Stimulated activated CD4-positive, alpha-beta T cell treated with anti-CD3 and anti-CD28 coated beads, Interleukin-2, amount 100 ng/mL, for 4 hours (primary cell): ENCODE results near the gene KIRREL3.

ENCODE experiments used
- DNase-seq: peaks from one replicate; pipeline ENCODE4 v3.0.0-alpha.2; 2020; ENCODE audit warnings: low read depth

KIRREL3 gene

DNA sequence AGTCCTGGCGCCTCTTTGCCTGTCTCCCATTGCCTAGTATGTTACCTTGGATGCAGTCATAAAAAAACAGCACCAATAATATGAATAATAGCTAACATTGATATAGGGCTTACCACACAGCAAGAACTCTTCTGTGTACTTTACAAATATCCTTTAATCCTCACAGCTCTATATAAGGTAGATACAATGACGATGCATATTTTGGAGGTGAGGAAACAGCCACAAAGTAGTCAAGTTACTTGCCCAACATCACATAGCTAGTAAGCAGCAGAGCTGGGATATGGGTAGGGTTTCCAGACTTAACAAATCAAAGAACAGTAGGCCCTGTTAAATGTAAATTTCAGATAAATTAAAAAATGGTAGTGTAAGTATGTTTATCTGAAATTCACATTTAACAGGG is 516.3 kb downstream of the KIRREL3 start:
- no peak for DNase-seq

DNA sequence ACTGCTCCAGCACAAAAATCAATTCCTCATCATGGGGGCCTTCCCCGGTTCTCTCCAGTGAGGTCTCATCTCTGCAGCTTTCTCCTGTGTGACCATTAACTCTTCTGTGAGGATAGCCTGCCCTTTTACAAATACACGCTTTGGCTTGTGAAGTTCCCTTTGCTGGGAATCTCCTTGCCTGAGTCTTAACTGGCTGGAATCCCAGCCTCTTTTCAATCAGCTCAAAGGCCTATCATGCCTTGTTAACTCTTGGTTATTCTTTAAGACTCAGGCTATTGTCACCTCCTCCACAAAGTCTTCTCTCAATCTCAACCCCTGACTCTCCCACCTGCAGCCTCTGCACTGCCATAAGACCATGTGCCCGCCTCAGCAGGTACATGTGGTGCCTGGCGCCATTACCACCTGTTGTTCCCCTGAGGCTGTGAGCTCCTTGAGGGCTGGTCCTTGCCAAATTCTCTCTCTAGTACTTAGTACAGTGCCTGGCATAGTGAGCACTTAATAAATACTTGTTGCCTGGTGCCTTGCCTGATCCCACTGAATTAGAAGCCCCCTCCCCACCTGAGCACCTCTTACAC is 516.9 kb downstream of the KIRREL3 start:
- no peak for DNase-seq

- no peak for DNase-seq
Observed at GRCh38 chr11:126482586-126483108, 517.9 kb downstream of the KIRREL3 start.

DNA sequence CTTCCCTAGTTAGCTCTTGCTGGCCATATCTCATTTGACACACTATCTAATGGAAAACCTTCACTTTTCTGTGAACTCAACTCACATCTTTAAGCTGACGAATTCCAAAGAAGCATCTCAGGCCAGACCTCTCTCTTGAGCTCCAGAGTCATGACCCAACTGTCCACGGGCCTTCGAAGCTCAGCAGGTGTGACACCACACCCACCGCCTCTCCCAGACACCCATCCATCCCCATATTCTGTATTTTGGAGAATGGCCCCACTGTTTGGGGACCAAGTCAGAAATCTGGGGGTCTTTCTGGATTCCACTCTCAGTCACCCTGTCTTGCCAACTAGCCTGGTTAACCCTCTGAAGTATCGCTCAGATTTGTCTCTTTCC is 519.3 kb downstream of the KIRREL3 start:
- no peak for DNase-seq

GRCh38 chr11:126480410-126481302 is 519.9 kb downstream of the KIRREL3 start:
- peak; percentile 56 for DNase-seq

DNA sequence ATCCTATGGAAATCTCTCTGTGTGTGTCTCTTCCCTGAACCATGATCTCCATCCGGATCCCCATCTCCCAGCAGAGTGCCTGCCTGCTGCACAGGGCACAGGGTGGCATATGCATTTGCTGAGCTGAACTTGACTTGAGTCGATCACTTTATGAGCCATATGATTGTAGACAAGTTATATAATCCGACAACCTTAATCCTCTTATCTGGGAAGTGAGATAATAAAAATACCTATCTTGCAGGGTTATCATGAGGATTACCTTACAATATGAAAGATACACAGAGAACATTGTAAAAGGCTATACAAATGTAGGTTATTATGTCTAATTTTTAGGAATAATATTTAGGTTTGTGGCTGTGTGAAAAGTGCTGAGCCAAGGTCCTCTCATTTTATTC is 520.6 kb downstream of the KIRREL3 start:
- no peak for DNase-seq

DNA sequence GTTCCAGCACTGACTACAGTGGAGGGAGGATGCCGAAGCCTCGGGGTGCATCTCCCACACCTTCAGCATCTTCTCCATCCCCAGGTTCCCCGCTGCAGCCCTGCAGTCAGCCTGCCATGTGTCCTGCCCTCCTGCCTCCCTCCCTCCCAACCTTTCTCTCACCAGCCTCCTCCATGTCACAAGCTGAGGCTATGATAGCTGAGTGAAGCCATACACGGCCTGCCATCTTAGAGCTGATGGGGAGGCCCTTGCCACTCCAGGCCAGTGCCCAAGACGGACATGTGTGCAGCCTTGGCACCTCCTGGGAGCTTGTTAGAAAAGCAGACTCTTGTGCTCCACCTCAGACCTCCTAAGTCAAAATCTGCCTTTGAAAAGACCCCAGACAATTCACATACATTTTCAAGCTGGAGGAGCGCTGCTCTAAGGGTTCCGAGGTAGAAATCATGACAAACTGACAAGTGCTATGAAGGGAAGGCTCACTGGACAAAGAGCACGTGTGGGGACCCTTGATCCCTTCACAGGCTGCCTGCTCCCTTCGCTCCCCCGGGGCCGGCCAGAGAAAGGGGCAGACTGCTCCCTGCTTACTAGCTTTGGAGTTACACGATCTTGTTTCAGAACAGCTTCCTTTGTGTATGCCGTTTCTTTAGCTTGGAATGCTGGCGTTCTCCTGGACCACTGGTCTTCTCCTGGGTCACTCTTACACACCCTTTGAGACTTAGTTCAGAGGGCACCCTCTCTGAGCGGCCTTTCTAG is 521.2 kb downstream of the KIRREL3 start:
- DNase-seq, result no peak

GRCh38 chr11:126478466-126478865 is 522.1 kb downstream of the KIRREL3 start:
- no peak for DNase-seq

GRCh38 chr11:126477535-126478305 is 522.9 kb downstream of the KIRREL3 start:
- DNase-seq, result no peak

DNA sequence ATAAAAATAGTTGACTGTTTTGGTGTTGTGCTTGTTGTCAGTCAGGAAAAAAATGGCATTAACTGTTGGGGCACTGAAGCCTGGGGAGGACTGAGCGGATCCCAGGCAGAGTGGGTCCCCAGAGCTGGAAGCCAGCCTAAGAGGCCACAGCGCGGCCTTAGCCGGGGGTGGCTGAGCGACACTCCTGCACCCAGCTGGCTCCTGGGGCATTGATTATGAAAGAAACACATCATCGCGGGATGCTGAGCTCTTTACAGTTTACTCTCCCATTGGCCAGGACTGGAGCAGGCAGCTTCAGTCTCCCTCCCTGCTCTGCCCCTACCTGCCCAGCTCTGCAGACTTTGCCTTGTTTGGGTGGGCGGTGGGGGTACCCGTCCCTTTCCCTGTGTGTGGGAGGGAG is 523.6 kb downstream of the KIRREL3 start:
- no peak for DNase-seq

- DNase-seq, result no peak
Observed at GRCh38 chr11:126476266-126476924, 524.2 kb downstream of the KIRREL3 start.

DNA sequence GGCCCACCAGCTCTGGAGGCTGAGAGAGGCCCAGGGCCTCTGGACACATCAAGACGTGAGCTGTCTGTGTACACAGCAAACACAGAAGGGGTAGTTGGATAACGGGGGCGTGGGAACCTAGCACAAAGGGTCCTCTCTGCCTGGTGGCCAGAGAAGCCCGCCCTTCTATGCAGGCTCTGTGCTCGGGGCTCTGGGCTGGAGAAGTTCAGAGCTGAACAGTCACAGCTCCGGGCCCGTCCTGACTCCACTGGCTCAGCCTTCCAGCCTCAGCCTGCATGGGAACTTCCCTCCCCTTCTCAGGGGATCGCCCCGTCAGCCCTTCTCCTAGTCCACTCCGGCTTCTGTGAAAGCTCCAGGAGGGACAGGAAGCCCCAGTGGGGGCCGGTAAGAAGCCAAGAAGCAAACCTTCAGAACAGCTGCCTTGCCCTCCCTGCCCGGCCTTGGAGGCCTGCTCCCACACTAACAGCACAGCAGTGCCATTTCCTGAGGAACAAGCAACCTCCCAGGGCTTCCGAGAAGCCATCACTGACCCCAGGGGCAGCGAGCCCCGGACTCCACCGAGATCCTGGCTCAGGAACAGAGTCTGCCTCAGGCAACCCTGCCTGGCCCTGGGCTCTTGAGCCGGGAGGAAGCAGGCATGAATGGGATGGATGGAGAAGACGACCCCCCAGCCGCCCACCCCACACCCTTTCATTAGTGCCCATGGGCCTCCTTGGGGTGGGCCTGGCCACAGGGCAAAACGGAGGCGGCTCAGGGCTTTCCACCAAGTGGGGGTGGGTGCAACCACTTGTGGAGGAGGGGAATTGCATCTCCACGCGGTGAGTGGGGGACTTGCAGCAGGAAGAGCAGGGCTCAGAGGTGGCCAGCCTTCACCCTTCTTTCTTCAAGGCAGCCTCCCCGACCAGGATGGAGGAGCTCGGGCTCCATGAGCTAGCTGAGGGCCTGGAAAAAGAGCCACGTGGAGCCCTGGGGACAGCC is 525.3 kb downstream of the KIRREL3 start:
- DNase-seq, result no peak

GRCh38 chr11:126474220-126474619 is 526.4 kb downstream of the KIRREL3 start:
- no peak for DNase-seq

GRCh38 chr11:126473269-126473668 is 527.3 kb downstream of the KIRREL3 start:
- no peak for DNase-seq

- DNase-seq, result no peak
Observed at GRCh38 chr11:126469311-126469710, 531.3 kb downstream of the KIRREL3 start.

GRCh38 chr11:126468102-126468521 is 532.5 kb downstream of the KIRREL3 start:
- DNase-seq, result no peak

DNA sequence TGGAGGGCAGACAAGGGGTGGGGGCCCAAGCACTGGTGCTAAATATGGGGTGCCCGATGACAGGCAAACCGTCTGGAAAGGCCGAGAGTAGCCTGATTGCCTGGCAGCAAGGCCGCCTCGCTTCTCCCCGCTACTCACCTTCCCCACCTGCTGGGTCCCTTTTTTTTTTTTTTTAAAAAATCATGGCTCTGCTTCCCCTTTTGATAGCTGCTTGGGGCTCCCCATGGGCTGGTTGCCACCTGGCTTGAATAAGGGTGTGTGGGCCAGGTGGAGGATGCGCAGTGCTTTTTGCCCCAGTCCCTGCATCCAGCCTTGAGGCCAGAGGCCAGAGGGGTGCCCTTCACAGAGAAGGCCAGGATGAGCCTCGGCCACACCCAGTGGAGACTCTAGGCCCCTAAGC is 533.1 kb downstream of the KIRREL3 start:
- DNase-seq, result no peak

GRCh38 chr11:126467046-126467370 is 533.6 kb downstream of the KIRREL3 start:
- no peak for DNase-seq

DNA sequence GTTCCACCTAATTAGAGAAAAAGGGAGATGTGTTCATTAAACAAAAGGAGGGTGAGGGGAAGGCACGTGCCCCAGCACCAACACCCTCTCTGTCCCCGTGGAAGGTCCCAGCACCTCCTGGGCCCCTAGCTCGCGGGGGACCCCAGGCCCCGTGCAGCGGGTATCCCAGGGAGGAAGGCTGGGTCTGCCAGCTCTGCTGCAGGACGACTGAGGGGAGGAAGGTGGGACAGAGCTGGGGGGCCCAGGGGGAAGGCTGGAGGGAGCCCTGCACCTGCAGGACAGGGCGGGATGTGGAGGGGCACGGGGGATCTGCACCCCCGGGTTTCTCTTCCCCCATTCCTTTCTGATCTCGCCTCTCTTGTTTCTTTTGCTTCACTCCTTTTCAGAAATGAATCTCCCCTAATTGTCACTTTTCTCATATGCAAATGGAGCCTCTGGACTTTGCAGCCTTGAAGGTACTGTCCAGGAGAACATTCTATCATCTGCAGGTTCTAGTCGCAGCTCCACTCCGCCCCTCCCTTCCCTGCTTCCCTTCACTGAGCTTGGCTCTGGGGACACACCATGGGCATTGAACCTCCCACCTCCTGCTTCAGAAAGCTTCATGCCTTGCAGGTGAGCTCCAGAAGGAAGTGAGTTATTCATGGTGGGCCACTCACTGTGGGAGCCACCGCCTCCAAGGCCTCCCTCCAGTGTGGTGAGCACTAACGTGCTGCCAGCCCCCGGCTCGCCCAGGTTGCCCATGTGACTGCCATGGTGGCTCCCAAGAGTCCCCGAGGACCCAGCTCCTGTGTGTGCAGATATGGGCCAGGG is 534.1 kb downstream of the KIRREL3 start:
- no peak for DNase-seq
